Stimulated activated CD4-positive, alpha-beta T cell treated with anti-CD3 and anti-CD28 coated beads, Interleukin-12 subunit alpha, Interleukin-12 subunit beta, amount 100 ng/mL, for 24 hours (primary cell): ENCODE results near the gene ATP6V0E2.
A peak's percentile ranks its signal among the peaks of the same experiment; 100 is the strongest.

Experiments used
- DNase-seq, 2 experiments: peaks; one replicate each; pipeline ENCODE4 v3.0.0-alpha.2; 2020; ENCODE audit warnings: low read depth in 2 of 2

Gene ATP6V0E2

GRCh38 chr7:149862156-149862555, 11.6 kb upstream of the ATP6V0E2 start:
- no peak for DNase-seq

- DNase-seq: no peak
Measured at GRCh38 chr7:149863500-149863899, 10.3 kb upstream of the ATP6V0E2 start.

- no peak for DNase-seq
Measured at GRCh38 chr7:149864023-149864422, 9.7 kb upstream of the ATP6V0E2 start.

- DNase-seq: no peak
Measured at GRCh38 chr7:149864751-149865150, 9.0 kb upstream of the ATP6V0E2 start.

- no peak for DNase-seq
Measured at GRCh38 chr7:149865437-149865836, 8.3 kb upstream of the ATP6V0E2 start.

- no peak for DNase-seq
Measured at GRCh38 chr7:149866139-149866778, 7.5 kb upstream of the ATP6V0E2 start.

GRCh38 chr7:149866779-149867447, 6.9 kb upstream of the ATP6V0E2 start:
- DNase-seq: no peak

GRCh38 chr7:149867762-149868622, 5.8 kb upstream of the ATP6V0E2 start:
- DNase-seq: no peak

- no peak for DNase-seq
Measured at GRCh38 chr7:149868623-149869290, 5.0 kb upstream of the ATP6V0E2 start.

- no peak for DNase-seq
Measured at GRCh38 chr7:149869291-149869650, 4.5 kb upstream of the ATP6V0E2 start.

GRCh38 chr7:149869867-149870266, 3.9 kb upstream of the ATP6V0E2 start:
- DNase-seq: no peak

- no peak for DNase-seq
Measured at GRCh38 chr7:149870274-149870673, 3.5 kb upstream of the ATP6V0E2 start.

- DNase-seq: no peak
Measured at GRCh38 chr7:149870701-149871483, 2.9 kb upstream of the ATP6V0E2 start.

- DNase-seq: no peak
Measured at GRCh38 chr7:149871576-149871975, 2.2 kb upstream of the ATP6V0E2 start.

GRCh38 chr7:149872419-149873073, 1.2 kb upstream of the ATP6V0E2 start:
- DNase-seq: peak in 1 of 2 experiments; percentile 50

GRCh38 chr7:149873970-149874643, 338 bp downstream of the ATP6V0E2 start:
- DNase-seq: no peak

- no peak for DNase-seq
Measured at GRCh38 chr7:149874644-149875028, 867 bp downstream of the ATP6V0E2 start.

- DNase-seq: no peak
Measured at GRCh38 chr7:149875396-149875795, 1.6 kb downstream of the ATP6V0E2 start.

- no peak for DNase-seq
Measured at GRCh38 chr7:149877890-149878522, 4.2 kb downstream of the ATP6V0E2 start.

GRCh38 chr7:149878523-149878921, 4.8 kb downstream of the ATP6V0E2 start:
- no peak for DNase-seq
